HG03097 (cell line): Measurements from ENCODE around the gene CRYBA4.

Source experiments
- ATAC-seq: cut with Tn5 transposase; IDR thresholded peaks from one replicate; pipeline ENCODE4 v1.9.1; 2021; ENCODE audit not compliant: unreplicated experiment, low FRiP score

Gene CRYBA4

GRCh38 chr22:26620197-26620596, 1.6 kb upstream of the CRYBA4 start:
- ATAC-seq, result no peak

GRCh38 chr22:26623984-26624383, 2.2 kb downstream of the CRYBA4 start:
- ATAC-seq, result no peak

- ATAC-seq, result no peak
These were observed 3.0 kb downstream of the CRYBA4 start for GRCh38 chr22:26624803-26625202.

- no peak for ATAC-seq
These were observed 8.4 kb downstream of the CRYBA4 start for GRCh38 chr22:26629988-26630761.

- ATAC-seq, result no peak
These were observed 9.5 kb downstream of the CRYBA4 start for GRCh38 chr22:26631282-26631681.

GRCh38 chr22:26632422-26633155, 10.8 kb downstream of the CRYBA4 start:
- ATAC-seq, result no peak

- no peak for ATAC-seq
These were observed 12.4 kb downstream of the CRYBA4 start for GRCh38 chr22:26634189-26634588.

GRCh38 chr22:26635117-26635516, 13.4 kb downstream of the CRYBA4 start:
- ATAC-seq, result no peak

- ATAC-seq, result no peak
These were observed 14.5 kb downstream of the CRYBA4 start for GRCh38 chr22:26636296-26636695.

GRCh38 chr22:26642465-26643417, 21.0 kb downstream of the CRYBA4 start:
- ATAC-seq, result no peak

GRCh38 chr22:26643418-26644100, 21.8 kb downstream of the CRYBA4 start:
- no peak for ATAC-seq

- no peak for ATAC-seq
These were observed 24.4 kb downstream of the CRYBA4 start for GRCh38 chr22:26646158-26646557.

GRCh38 chr22:26648011-26648497, 26.3 kb downstream of the CRYBA4 start:
- ATAC-seq, result no peak

GRCh38 chr22:26648528-26649388, 27.0 kb downstream of the CRYBA4 start:
- ATAC-seq, result no peak

- ATAC-seq, result no peak
These were observed 29.1 kb downstream of the CRYBA4 start for GRCh38 chr22:26650722-26651421.

GRCh38 chr22:26651815-26652214, 30.1 kb downstream of the CRYBA4 start:
- ATAC-seq, result no peak

GRCh38 chr22:26656891-26657851, 35.4 kb downstream of the CRYBA4 start, which contains the start of gene MIAT:
Gene MIAT (plus strand): TSS chr22:26657588.
- no peak for ATAC-seq
